Measurements from ENCODE around the gene WDR49.

The WDR49 gene

GRCh38 chr3:167487556-167487955, 166.2 kb downstream of the WDR49 start:
- Mint-ChIP-seq H3K27me3 (no peaks in the 10 kb centered on the region), H3K4me1 (ENCODE audit: low read depth) (no peaks in the 10 kb centered on the region), H3K27ac (no peak overlapping the region), H3K9me3 (no peaks in the 10 kb centered on the region), H3K36me3 (ENCODE audit: low read depth) (no peaks in the 10 kb centered on the region), H3K4me3 (no peak overlapping the region)

GRCh38 chr3:167484551-167484950, 169.2 kb downstream of the WDR49 start:
- Mint-ChIP-seq H3K36me3 (ENCODE audit: low read depth) (no peaks in the 10 kb centered on the region), H3K4me1 (ENCODE audit: low read depth) (no peaks in the 10 kb centered on the region)

GRCh38 chr3:167483708-167484475, 169.8 kb downstream of the WDR49 start:
- no peak overlapping the region for H3K27ac Mint-ChIP-seq
- no peaks in the 10 kb centered on the region for H3K4me1 Mint-ChIP-seq (ENCODE audit: low read depth)
- no peaks in the 10 kb centered on the region for H3K9me3 Mint-ChIP-seq
- no peak overlapping the region for H3K4me3 Mint-ChIP-seq
- H3K36me3 Mint-ChIP-seq (ENCODE audit: low read depth): no peaks in the 10 kb centered on the region
- no peaks in the 10 kb centered on the region for H3K27me3 Mint-ChIP-seq

More at GRCh38 chr3:167484551-167484950, 169.2 kb downstream of the WDR49 start:
- H3K27ac Mint-ChIP-seq: no peak overlapping the region
- H3K4me3 Mint-ChIP-seq: no peak overlapping the region
- no peaks in the 10 kb centered on the region for H3K9me3 Mint-ChIP-seq
- H3K27me3 Mint-ChIP-seq: no peaks in the 10 kb centered on the region

GRCh38 chr3:167481164-167481563, 172.6 kb downstream of the WDR49 start:
- H3K9me3 Mint-ChIP-seq: no peaks in the 10 kb centered on the region
- no peaks in the 10 kb centered on the region for H3K36me3 Mint-ChIP-seq (ENCODE audit: low read depth)

GRCh38 chr3:167480748-167481147, 173.0 kb downstream of the WDR49 start:
- H3K27ac Mint-ChIP-seq: no peak overlapping the region
- no peaks in the 10 kb centered on the region for H3K9me3 Mint-ChIP-seq
- no peaks in the 10 kb centered on the region for H3K36me3 Mint-ChIP-seq (ENCODE audit: low read depth)
- no peak overlapping the region for H3K4me3 Mint-ChIP-seq
- H3K27me3 Mint-ChIP-seq: no peaks in the 10 kb centered on the region
- no peaks in the 10 kb centered on the region for H3K4me1 Mint-ChIP-seq (ENCODE audit: low read depth)

More at GRCh38 chr3:167481164-167481563, 172.6 kb downstream of the WDR49 start:
- no peak overlapping the region for H3K27ac Mint-ChIP-seq
- no peak overlapping the region for H3K4me3 Mint-ChIP-seq
- no peaks in the 10 kb centered on the region for H3K27me3 Mint-ChIP-seq
- H3K4me1 Mint-ChIP-seq (ENCODE audit: low read depth): no peaks in the 10 kb centered on the region

- H3K36me3 Mint-ChIP-seq (ENCODE audit: low read depth): no peaks in the 10 kb centered on the region
- no peaks in the 10 kb centered on the region for H3K9me3 Mint-ChIP-seq
- no peaks in the 10 kb centered on the region for H3K27me3 Mint-ChIP-seq
- no peaks in the 10 kb centered on the region for H3K4me1 Mint-ChIP-seq (ENCODE audit: low read depth)
- no peak within 1 kb of the TSS for H3K4me3 Mint-ChIP-seq
- H3K27ac Mint-ChIP-seq: no peak within 1 kb of the TSS
These were observed 179.9 kb downstream of the WDR49 start, which contains the start of gene SERPINI2 for GRCh38 chr3:167473863-167474262. Gene SERPINI2 (minus strand): TSS chr3:167474042. CDS start chr3:167471834, 2,208 bp downstream.

GRCh38 chr3:167469381-167469780, 184.4 kb downstream of the WDR49 start:
- Mint-ChIP-seq H3K9me3 (no peaks in the 10 kb centered on the region), H3K27me3 (no peaks in the 10 kb centered on the region), H3K36me3 (ENCODE audit: low read depth) (no peaks in the 10 kb centered on the region), H3K4me3 (no peak overlapping the region), H3K27ac (no peak overlapping the region), H3K4me1 (ENCODE audit: low read depth) (no peaks in the 10 kb centered on the region)

GRCh38 chr3:167467848-167468611, 185.7 kb downstream of the WDR49 start:
- Mint-ChIP-seq H3K27ac (no peak overlapping the region), H3K36me3 (ENCODE audit: low read depth) (no peaks in the 10 kb centered on the region), H3K9me3 (no peaks in the 10 kb centered on the region), H3K4me3 (no peak overlapping the region), H3K4me1 (ENCODE audit: low read depth) (no peaks in the 10 kb centered on the region), H3K27me3 (no peaks in the 10 kb centered on the region)

GRCh38 chr3:167466966-167467365, 186.8 kb downstream of the WDR49 start:
- H3K9me3 Mint-ChIP-seq: no peaks in the 10 kb centered on the region
- no peak overlapping the region for H3K27ac Mint-ChIP-seq
- no peak overlapping the region for H3K4me3 Mint-ChIP-seq
- no peaks in the 10 kb centered on the region for H3K27me3 Mint-ChIP-seq
- H3K36me3 Mint-ChIP-seq (ENCODE audit: low read depth): no peaks in the 10 kb centered on the region
- no peaks in the 10 kb centered on the region for H3K4me1 Mint-ChIP-seq (ENCODE audit: low read depth)

- Mint-ChIP-seq H3K4me1 (ENCODE audit: low read depth) (no peaks in the 10 kb centered on the region), H3K36me3 (ENCODE audit: low read depth) (no peaks in the 10 kb centered on the region), H3K27ac (no peak overlapping the region), H3K9me3 (no peaks in the 10 kb centered on the region), H3K4me3 (no peak overlapping the region), H3K27me3 (no peaks in the 10 kb centered on the region)
These were observed 197.5 kb downstream of the WDR49 start for GRCh38 chr3:167456157-167456799.

- no peaks in the 10 kb centered on the region for H3K4me1 Mint-ChIP-seq (ENCODE audit: low read depth)
- H3K27me3 Mint-ChIP-seq: no peaks in the 10 kb centered on the region
- H3K27ac Mint-ChIP-seq: no peak overlapping the region
- no peak overlapping the region for H3K4me3 Mint-ChIP-seq
- H3K9me3 Mint-ChIP-seq: no peaks in the 10 kb centered on the region
- no peaks in the 10 kb centered on the region for H3K36me3 Mint-ChIP-seq (ENCODE audit: low read depth)
These were observed 199.9 kb downstream of the WDR49 start for GRCh38 chr3:167453815-167454214.

GRCh38 chr3:167451282-167451681, 202.5 kb downstream of the WDR49 start:
- H3K27ac Mint-ChIP-seq: no peak overlapping the region
- H3K4me3 Mint-ChIP-seq: no peak overlapping the region
- no peaks in the 10 kb centered on the region for H3K36me3 Mint-ChIP-seq (ENCODE audit: low read depth)
- no peaks in the 10 kb centered on the region for H3K4me1 Mint-ChIP-seq (ENCODE audit: low read depth)
- no peaks in the 10 kb centered on the region for H3K9me3 Mint-ChIP-seq
- no peaks in the 10 kb centered on the region for H3K27me3 Mint-ChIP-seq

- Mint-ChIP-seq H3K9me3 (no peaks in the 10 kb centered on the region), H3K27me3 (no peaks in the 10 kb centered on the region), H3K4me1 (ENCODE audit: low read depth) (no peaks in the 10 kb centered on the region), H3K27ac (no peak overlapping the region), H3K36me3 (ENCODE audit: low read depth) (no peaks in the 10 kb centered on the region), H3K4me3 (no peak overlapping the region)
These were observed 203.1 kb downstream of the WDR49 start for GRCh38 chr3:167450675-167451074.

GRCh38 chr3:167450195-167450594, 203.5 kb downstream of the WDR49 start:
- Mint-ChIP-seq H3K4me1 (ENCODE audit: low read depth) (no peaks in the 10 kb centered on the region), H3K27ac (no peak overlapping the region), H3K9me3 (no peaks in the 10 kb centered on the region)

GRCh38 chr3:167445491-167445890, 208.3 kb downstream of the WDR49 start:
- H3K4me1 Mint-ChIP-seq (ENCODE audit: low read depth): no peaks in the 10 kb centered on the region

More at GRCh38 chr3:167450195-167450594, 203.5 kb downstream of the WDR49 start:
- Mint-ChIP-seq H3K36me3 (ENCODE audit: low read depth) (no peaks in the 10 kb centered on the region), H3K4me3 (no peak overlapping the region), H3K27me3 (no peaks in the 10 kb centered on the region)

More at GRCh38 chr3:167445491-167445890, 208.3 kb downstream of the WDR49 start:
- H3K27ac Mint-ChIP-seq: no peak overlapping the region
- H3K4me3 Mint-ChIP-seq: no peak overlapping the region
- peaks cover 7% of the 10 kb centered on the region for H3K27me3 Mint-ChIP-seq
- H3K36me3 Mint-ChIP-seq (ENCODE audit: low read depth): no peaks in the 10 kb centered on the region
- H3K9me3 Mint-ChIP-seq: no peaks in the 10 kb centered on the region
